ENCODE data around the gene KCNJ4.

GRCh38 chr22:38415561-38416321 lies 39.3 kb downstream of the KCNJ4 start:
- TF ChIP-seq CTCF (IDR thresholded peaks at IDR 0.05; ENCODE audit: low read length) (no peak), EZH2 (optimal IDR thresholded peaks at IDR 0.05; ENCODE audit: low read depth, low read length) (no peak), EZH2phosphoT487 (IDR thresholded peaks at IDR 0.05; ENCODE audit: low read length) (no peak)

Measured in MM.1S (cell line).